Middle frontal gyrus (tissue), 1 donor: ENCODE measurements around the gene PPRC1.
"Not testable (repeated sequence)": the region's sequence is repeated elsewhere in the genome, so short reads cannot be mapped to it uniquely, and the experiment has no call there.

ENCODE experiments used
- DNase-seq: peaks from one replicate; pipeline ENCODE4 v3.0.0-alpha.2; 2015; ENCODE audit warnings: low spot score; ENCODE audit errors: extremely low spot score

PPRC1 gene

DNA sequence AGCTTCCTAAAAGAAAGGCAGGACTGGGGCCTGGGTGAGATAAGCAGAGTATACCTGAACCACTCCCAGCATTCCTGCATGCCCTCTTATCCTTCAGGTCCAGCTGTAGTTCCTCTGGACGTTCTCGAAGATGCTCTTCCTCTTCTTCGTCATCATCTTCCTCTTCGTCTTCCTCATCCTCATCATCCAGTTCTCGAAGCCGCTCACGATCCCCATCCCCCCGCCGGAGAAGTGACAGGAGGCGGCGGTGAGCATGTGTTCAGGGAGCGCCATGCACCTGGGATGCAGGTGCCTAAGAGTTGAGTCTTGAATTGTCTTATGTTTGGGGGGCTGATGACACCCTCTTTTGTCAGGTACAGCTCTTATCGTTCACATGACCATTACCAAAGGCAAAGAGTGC is 15.4 kb downstream of the PPRC1 start:
- no peak for DNase-seq

DNA sequence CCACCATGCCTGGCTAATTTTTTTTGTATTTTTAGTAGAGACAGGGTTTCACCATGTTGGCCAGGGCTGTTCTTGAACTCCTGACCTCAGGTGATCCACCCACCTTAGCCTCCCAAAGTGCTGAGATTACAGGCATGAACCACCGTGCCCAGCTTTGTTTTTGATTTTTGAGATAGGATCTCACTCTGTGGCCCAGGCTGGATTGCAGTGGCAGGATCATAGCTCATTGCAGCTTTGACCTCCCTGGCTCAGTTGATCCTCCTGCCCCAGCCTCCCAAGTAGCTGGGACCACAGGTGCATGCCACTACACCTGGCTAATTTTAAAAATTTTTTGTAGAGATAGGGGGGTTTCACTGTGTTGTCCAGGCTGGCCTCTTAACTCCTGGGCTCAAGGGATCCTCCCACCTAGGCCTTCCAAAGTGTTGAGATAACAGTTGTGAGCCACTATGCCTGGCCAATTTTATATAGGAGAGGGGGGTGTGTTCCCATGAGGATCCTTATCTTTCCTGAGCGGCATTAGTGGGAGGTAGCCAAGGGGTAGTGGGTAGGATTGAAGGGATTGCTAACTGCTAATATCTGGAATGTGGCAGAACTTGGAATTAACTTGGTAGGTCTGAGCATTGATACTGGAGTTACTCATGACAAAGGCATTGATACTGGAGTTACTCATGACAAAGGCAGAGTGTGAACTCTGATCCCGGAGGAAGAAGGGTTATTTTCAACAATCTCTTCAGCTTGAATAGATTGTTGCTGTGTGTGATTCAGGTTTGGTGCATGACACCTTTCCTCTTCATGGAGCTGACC is 18.3 kb downstream of the PPRC1 start:
- DNase-seq, result no peak

DNA sequence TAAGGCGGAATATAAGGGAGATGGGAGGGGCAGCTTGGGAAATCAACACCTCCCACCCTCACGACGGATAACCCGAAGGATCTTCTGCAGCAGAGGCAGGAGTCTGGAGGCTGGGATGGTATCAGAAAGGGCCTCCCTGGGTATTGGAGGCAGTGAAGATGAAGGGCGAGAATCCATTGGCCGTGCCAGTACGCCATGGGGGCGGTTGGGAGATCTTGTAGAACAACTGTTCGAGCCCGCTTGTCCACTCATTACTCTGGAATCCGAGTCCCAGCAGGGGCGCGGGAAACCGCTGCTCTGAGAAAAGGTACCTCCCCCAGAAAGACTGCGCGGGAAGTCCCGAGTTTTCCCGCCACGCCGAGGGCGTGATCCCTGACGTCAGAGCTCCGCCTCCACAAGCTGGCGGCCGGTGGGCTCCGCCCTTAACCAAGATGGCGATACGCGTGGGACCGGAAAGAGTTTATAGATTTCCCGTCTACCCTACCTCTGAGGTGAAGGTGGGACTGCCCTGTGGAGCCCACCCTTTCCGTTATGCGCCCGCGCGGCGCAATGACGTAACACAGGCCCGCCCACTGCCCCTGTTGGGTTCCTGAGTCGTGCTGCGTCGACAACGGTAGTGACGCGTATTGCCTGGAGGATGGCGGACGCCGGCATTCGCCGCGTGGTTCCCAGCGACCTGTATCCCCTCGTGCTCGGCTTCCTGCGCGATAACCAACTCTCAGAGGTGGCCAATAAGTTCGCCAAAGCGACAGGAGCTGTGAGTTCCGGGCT is 19.1 kb downstream of the PPRC1 start, which contains the start of gene NOLC1:
NOLC1 (plus strand) TSS at position 616 of the 771 bp plus-strand sequence; CDS start at position 638, 22 bp downstream.
- peak; percentile 94 for DNase-seq

DNA sequence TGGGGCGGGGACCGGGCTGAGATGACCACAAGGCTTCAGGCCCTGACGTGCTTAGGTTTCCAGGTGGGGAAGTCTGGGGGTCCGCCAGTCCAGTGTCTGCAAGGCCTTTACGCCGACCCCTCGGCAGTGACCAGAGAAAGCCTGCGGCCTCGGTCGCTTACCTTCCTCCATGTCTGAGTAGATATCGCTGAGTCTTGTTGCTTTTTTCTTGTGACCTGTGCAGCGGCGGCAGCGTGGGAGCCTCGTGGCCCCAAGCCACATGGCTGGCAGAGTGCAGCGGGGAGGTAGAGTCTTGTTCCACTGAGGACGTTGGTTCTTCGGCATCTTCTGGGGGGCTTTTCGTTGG is 19.7 kb downstream of the PPRC1 start:
- DNase-seq, result no peak

DNA sequence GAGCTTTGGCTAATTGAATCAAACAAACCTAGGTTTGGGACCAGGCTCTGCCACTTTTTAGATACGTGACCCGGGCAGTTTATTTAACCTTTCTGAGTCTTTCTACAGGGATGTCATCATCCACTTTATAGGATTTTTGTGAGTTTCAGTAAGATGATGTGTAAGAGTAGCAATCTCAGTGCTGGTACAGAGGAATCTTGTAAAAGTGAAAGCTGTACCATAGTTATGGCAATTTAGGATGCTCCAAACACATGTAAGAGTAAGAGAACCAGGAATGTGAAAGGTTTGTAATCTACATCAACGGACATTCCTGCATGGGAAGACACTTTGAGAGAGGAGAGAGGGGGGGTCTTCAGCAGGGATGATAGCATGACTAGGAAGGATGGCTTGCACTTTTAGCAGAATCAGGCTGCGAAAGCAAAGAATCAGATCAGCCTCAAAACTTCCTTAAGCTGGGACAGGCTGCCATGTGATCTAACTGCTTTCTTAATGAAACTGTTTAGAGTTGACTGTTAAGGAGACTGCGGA is 20.3 kb downstream of the PPRC1 start:
- no peak for DNase-seq

DNA sequence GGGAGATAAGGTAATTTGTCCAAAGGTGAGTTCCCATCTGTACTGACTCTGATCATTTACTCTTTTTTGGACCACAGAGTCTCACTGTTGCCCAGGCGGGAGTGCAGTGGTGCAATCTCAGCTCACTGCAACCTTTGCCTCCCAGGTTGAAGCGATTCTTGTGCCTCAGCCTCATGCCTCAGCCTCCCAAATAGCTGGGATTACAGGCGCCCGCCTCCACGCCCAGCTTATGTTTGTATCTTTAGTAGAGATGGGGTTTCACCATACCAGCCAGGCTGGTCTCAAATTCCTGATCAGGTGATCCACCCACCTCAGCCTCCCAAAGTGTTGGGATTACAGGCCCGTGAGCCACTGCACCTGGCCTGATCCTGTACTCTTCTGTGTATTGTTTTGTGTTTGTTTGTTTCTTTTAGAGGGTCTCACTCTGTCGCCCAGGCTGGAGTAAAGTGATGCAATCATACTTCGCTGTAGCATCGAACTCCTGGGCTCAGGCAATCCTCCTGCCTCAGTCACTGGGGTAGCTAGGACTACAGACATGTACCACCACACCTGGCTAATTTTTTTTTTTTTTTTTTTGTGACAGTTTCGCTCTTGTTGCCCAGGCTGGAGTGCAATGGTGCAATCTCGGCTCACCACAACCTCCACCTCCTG is 21.8 kb downstream of the PPRC1 start:
- DNase-seq, result no peak

DNA sequence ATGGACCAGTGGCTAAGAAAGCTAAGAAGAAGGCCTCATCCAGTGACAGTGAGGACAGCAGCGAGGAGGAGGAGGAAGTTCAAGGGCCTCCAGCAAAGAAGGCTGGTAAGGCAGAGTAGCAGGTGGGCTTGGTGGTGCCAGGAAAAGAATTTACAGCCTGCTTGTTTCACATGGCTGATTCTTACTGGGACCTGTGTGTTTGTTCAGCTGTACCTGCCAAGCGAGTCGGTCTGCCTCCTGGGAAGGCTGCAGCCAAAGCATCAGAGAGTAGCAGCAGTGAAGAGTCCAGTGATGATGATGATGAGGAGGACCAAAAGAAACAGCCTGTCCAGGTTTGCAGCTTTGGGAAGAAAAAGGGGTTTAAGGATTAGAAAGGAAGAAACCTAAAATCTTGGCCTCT is 24.4 kb downstream of the PPRC1 start:
- DNase-seq, result no peak

DNA sequence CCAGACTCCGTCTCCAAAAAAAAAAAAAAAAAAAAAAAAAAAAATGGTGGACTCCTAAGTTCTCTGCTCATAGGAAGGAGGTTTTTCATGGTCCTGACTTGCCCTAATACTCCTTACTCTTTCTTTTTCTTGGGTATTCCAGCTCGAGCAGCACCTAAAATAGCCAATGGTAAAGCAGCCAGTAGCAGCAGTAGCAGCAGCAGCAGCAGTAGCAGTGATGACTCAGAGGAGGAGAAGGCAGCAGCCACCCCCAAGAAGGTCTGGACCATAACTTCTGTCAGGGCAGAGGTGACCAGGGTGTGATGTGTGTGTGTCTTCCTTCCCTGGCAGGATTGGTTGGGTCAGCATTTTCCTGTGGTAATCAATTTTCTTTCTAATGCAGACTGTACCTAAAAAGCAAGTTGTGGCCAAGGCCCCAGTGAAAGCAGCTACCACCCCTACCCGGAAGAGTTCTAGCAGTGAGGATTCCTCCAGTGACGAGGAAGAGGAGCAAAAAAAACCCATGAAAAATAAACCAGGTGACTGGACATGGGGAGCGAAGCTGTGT is 26.3 kb downstream of the PPRC1 start:
- DNase-seq, result no peak

DNA sequence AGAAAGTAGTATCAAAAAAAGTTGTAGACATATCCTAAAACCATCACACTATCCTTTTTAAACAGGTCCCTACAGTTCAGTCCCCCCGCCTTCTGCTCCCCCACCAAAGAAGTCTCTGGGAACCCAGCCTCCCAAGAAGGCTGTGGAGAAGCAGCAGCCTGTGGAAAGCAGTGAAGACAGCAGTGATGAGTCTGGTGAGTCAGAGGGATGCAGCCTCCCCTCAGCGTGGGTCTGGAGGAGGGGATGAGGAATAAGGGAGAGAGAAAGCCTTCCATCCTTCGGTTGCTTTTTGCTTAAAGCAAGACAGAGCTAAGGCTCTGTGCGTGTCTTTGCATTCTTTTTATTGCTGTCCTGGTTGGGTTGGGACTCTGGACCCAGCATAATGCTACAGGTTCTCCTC is 27.0 kb downstream of the PPRC1 start:
- DNase-seq, result no peak

DNA sequence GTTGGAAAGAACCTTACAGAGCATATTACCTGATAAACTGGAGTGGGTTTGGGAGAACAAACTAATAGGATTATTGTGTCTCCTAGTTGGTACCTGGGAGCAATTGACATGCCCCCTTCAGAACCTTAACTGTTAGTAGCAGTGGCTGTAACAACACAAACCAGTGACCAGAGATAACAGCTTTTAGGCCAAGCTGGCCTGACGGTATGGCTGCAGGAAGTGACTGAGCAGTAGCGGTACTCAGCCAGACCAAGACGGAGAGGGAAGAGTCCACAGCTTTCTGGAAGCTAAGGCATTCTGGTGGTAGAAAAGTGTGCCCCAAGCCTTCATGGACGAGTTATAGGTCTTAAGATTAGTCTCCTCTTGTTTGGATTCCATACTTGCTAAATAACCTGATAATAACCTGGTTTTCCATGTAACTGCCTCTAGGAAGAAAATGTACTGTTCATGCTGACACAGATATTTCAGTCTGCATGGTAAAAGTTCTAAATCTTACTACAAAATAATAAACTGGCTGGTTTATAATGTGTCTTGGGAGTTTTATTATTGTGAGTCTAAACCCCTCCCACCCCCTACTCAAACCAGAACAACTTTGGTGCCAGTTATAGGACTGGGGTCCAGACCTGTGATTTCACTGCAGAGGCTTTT is 30.6 kb downstream of the PPRC1 start:
- no peak for DNase-seq

DNA sequence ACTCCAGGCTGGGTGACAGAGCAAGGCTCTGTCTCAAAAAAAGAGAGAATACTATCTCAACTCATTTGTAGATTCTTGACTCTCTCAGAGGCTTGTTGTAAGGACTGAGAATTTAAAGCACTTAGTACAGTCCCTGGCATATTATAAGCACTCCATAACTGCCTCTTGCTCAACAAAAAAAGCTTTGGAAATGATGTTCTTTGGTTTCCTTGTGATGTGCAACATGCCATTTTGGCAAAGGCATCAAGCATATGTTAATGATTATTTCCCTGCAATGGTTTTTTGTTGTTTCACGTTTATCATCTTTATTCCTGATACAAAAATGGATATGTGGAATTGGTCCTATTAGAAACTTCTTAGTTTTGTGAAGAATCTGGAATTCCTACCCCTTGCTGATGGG is 35.0 kb downstream of the PPRC1 start:
- DNase-seq, result no peak

DNA sequence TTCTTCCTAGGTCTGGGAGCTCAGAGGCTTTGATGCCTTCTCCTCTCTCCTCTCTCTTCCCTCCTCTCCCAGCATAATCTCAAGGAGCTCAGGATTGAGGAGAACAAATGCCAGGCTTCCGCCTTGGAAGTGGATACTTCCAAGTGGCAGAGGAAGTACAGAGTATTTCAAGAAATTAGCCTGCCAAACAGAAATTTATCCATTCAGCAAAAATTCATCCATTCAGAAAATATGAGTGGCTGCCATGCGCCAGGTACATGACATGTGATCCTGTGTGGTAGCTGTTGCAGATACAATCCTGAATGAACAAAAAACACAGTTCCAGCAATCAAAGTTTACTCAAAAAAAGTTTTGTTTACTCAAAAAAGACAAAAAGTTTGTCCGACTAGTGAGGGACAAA is 37.8 kb downstream of the PPRC1 start:
- DNase-seq, result no peak

DNA sequence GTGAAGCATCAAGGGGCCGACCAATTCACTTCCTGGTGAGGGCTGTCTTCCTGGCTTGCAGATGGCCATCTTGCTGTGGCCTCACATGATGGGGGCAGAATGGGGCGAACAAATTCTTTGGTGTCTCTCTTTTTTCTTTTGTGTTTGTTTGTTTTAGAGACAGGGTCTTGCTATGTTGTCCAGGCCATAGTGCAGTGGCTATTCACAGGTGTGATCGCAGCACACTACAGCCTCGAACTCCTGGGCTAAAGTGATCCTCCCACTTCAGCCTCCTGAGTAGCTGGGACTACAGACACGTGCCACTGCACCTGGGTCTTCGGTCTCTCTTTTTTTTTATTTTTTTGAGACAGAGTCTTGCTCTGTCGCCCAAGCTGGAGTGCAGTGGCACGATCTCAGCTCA is 39.4 kb downstream of the PPRC1 start:
- DNase-seq, result no peak

DNA sequence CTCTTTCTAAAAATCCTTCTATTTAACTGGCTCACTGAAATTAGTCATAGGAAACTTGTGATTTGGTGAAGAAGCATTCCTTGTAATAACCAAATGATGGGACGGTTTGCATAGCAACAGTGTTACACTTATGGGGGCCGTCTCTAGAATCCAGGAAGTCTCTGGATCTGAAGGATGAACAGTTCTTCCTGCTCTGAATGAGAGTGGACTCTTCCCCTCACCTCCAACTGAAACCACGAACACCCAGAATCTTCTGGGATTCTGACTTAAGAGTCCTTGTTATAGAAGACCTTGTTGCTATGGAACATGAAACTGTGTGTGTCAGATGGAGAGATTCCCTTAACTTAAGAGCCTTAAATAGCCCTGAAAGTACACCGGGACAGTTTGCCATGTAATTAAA is 42.6 kb downstream of the PPRC1 start:
- DNase-seq, result no peak

DNA sequence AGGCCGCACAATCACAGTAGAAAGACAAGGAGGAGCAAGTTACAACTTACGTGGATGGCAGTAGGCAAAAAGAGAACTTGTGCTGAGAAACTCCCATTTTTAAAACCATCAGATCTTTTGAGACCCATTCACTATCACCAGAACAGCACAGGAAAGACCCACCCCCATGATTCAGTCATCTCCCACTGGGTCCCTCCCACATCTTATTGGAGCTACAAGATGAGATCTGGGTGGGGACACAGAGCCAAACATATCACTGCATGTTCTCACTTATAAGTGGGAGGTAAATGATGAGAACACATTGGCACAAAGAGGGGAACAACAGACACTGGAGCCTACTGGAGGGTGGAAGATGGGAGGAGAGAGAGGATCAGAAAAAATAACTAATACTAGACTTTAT is 51.8 kb downstream of the PPRC1 start:
- DNase-seq, result no peak

DNA sequence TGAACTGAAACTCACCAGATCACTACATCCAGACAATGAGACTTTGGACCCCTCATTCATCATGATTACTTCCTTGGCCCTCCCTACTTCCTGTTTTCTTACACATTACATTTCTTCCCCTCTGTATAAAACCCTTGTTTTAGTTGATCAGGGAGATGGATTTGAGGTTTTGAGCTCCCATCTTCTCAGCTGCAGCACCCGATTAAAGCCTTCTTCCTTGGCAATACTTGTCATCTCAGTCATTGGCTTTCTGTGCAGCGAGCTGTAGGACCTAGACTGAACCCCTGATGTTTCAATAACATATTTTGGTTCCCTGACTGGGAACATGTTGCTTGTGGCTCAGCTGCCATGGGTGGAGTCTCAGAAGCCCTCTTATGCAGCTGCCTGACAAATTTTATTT is 52.4 kb downstream of the PPRC1 start:
- no peak for DNase-seq

DNA sequence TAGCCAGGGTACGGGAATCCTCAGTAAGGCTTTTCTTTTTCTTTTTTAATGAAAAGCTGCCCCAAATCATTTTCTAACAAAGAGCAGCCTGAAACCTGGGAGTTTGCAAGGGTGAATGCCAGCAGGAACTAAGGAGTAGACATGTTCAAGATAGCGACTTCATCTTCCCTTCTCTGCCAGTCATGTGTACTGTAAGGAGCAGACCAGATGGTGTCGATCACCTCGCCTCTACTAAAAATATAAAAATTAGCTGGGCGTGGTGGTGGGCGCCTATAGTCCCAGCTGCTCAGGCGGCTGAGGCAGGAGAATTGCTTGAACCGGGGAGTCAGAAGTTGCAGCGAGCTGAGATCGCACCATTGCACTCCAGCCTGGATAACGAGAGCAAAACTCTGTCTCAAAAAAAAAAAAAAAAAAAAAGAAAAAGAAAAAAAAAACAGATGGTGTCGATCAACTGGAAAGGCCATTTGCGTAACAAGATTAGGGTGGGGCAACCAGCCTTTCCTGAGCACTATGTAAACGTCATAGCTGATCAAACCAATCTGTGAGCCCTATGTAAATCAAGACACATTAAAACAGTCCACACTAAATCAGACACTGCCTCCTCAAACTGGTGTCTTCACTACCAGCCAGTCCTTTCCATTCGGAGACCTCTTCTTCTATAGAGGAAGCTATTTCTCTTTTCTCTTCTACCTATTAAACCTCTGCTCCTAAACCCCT is 53.1 kb downstream of the PPRC1 start:
- DNase-seq, result no peak

DNA sequence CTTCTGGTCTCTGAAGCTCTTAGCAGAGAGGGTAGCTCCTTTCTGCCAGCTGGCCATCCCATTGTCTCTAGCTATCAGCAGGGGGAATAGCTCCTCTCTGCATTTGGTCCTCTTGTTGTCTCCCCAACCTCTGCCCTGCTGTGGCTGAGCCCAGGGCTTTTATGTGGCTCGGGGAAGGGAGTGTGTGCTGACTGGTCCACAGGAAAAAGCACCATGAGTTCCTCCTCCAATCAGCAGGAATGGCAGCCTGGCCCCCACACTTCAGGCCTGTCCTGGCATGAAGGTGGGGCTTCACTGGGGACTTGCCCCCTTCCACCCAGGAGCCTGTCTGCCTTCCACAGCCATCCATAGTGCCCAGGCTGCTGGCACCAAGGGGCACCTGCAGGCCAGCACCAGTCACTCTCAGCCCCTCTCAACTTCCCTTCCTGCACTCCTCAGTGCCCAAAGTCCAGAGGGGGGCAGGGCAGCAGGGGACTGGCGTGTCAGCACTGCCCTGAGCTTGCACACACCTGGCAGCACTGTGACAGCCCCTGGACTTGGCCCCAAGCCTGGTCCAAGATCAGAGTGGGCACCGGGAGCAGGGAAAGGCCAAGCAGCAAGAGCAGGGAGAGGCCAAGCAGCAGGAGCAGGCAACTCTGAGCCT is 55.6 kb downstream of the PPRC1 start:
- no peak for DNase-seq

DNA sequence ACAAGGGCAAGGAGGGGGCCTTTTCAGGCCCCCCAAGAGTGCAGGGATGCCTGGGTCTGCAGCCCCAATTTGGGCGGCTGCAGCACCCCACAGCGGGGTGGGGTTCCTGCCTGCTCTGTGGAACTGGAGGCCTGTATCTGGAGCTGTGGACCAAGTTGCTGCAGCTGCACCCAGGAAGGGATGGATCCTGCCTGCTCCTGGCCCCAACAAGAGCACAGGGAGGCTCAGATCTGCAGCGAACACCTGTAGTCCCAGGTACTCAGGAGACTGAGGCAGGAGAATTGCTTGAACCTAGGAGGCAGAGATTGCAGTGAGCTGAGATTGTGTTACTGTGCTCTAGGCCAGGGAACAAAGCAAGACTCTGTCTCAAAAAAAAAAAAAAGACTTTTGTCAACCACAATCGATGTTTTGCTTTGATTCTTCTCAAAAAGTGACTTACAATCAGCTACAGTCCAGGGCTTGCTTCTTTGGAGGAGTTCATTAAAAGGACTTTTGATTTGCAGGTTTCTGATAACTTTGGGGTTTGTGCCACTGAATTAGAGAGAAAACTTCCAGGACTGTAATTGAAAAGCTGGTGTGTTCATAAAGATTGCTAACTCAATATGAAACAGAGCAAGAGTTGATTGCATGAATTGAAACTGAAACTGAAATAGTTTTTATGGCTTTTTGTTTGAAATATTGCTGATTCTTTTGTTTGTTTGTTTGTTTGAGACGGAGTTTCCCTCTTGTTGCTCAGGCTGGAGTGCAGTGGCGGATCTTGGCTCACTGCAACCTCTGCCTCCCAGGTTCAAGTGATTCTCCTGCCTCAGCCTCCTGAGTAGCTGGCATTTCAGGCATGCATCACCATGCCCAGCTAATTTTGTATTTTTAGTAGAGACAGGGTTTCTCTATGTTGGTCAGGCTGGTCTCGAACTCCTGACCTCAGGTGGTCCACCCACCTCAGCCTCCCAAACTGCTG is 56.4 kb downstream of the PPRC1 start:
- DNase-seq, result not testable (repeated sequence)
